Rectal smooth muscle tissue (tissue), 1 donor: ENCODE data around the gene VEPH1.

Source experiments
- H3K27ac ChIP-seq: one replicate; pipeline ENCODE4 v1.7.0; 2013; ENCODE audit warnings: low read depth, low read length, inconsistent platforms
- H3K27me3 ChIP-seq: one replicate; pipeline ENCODE4 v1.7.0; 2013; ENCODE audit warnings: low read length; ENCODE audit not compliant: control insufficient read depth, insufficient read depth
- H3K36me3 ChIP-seq: one replicate; pipeline ENCODE4 v1.7.0; 2013; ENCODE audit warnings: low read length; ENCODE audit not compliant: control insufficient read depth, insufficient read depth
- H3K4me1 ChIP-seq: one replicate; pipeline ENCODE4 v1.7.0; 2013; ENCODE audit warnings: low read length; ENCODE audit not compliant: control insufficient read depth, insufficient read depth
- H3K4me3 ChIP-seq: one replicate; pipeline ENCODE4 v1.7.0; 2013; ENCODE audit warnings: low read length
- H3K9ac ChIP-seq: one replicate; pipeline ENCODE4 v1.7.0; 2013; ENCODE audit warnings: low read length

The VEPH1 gene

GRCh38 chr3:157387708-157388435 is 115.3 kb downstream of the VEPH1 start:
- Histone ChIP-seq H3K36me3 (no peaks in the 10 kb centered on the region), H3K27me3 (no peaks in the 10 kb centered on the region), H3K27ac (no peak overlapping the region), H3K9ac (no peak overlapping the region), H3K4me3 (no peak overlapping the region), H3K4me1 (no peaks in the 10 kb centered on the region)

GRCh38 chr3:157384491-157384890 is 118.7 kb downstream of the VEPH1 start:
- no peaks in the 10 kb centered on the region for H3K36me3 ChIP-seq
- no peak overlapping the region for H3K9ac ChIP-seq
- H3K27ac ChIP-seq = no peak overlapping the region
- no peaks in the 10 kb centered on the region for H3K27me3 ChIP-seq
- H3K4me3 ChIP-seq = no peak overlapping the region
- no peaks in the 10 kb centered on the region for H3K4me1 ChIP-seq

- Histone ChIP-seq H3K9ac (no peak overlapping the region), H3K36me3 (no peaks in the 10 kb centered on the region), H3K4me1 (no peaks in the 10 kb centered on the region), H3K4me3 (no peak overlapping the region), H3K27ac (no peak overlapping the region), H3K27me3 (no peaks in the 10 kb centered on the region)
These were observed 119.2 kb downstream of the VEPH1 start for GRCh38 chr3:157384031-157384430.

- Histone ChIP-seq H3K9ac (no peak overlapping the region), H3K4me3 (no peak overlapping the region), H3K27me3 (no peaks in the 10 kb centered on the region), H3K27ac (no peak overlapping the region), H3K36me3 (no peaks in the 10 kb centered on the region), H3K4me1 (no peaks in the 10 kb centered on the region)
These were observed 121.6 kb downstream of the VEPH1 start for GRCh38 chr3:157381606-157382005.

- Histone ChIP-seq H3K27me3 (no peaks in the 10 kb centered on the region), H3K9ac (no peak overlapping the region), H3K4me1 (no peaks in the 10 kb centered on the region), H3K27ac (no peak overlapping the region), H3K4me3 (no peak overlapping the region), H3K36me3 (no peaks in the 10 kb centered on the region)
These were observed 123.6 kb downstream of the VEPH1 start for GRCh38 chr3:157379525-157380140.

- Histone ChIP-seq H3K36me3 (no peaks in the 10 kb centered on the region), H3K27ac (no peak overlapping the region), H3K27me3 (no peaks in the 10 kb centered on the region)
These were observed 126.5 kb downstream of the VEPH1 start for GRCh38 chr3:157376603-157377300.

GRCh38 chr3:157375342-157375986 is 127.8 kb downstream of the VEPH1 start:
- Histone ChIP-seq H3K36me3 (no peaks in the 10 kb centered on the region), H3K4me1 (no peaks in the 10 kb centered on the region), H3K4me3 (no peak overlapping the region), H3K9ac (no peak overlapping the region), H3K27me3 (no peaks in the 10 kb centered on the region), H3K27ac (no peak overlapping the region)

More at GRCh38 chr3:157376603-157377300, 126.5 kb downstream of the VEPH1 start:
- no peak overlapping the region for H3K9ac ChIP-seq
- H3K4me1 ChIP-seq = no peaks in the 10 kb centered on the region
- H3K4me3 ChIP-seq = no peak overlapping the region

GRCh38 chr3:157374933-157375332 is 128.3 kb downstream of the VEPH1 start:
- Histone ChIP-seq H3K27ac (no peak overlapping the region), H3K4me1 (no peaks in the 10 kb centered on the region), H3K4me3 (no peak overlapping the region), H3K36me3 (no peaks in the 10 kb centered on the region), H3K9ac (no peak overlapping the region), H3K27me3 (no peaks in the 10 kb centered on the region)

GRCh38 chr3:157373783-157374182 is 129.4 kb downstream of the VEPH1 start:
- H3K4me3 ChIP-seq = no peak overlapping the region
- no peak overlapping the region for H3K9ac ChIP-seq

GRCh38 chr3:157370867-157371266 is 132.3 kb downstream of the VEPH1 start:
- H3K27me3 ChIP-seq = no peaks in the 10 kb centered on the region
- no peak overlapping the region for H3K9ac ChIP-seq
- H3K36me3 ChIP-seq = no peaks in the 10 kb centered on the region
- no peaks in the 10 kb centered on the region for H3K4me1 ChIP-seq
- H3K27ac ChIP-seq = no peak overlapping the region
- H3K4me3 ChIP-seq = no peak overlapping the region

More at GRCh38 chr3:157373783-157374182, 129.4 kb downstream of the VEPH1 start:
- Histone ChIP-seq H3K36me3 (no peaks in the 10 kb centered on the region), H3K27me3 (no peaks in the 10 kb centered on the region), H3K27ac (no peak overlapping the region), H3K4me1 (no peaks in the 10 kb centered on the region)

GRCh38 chr3:157369727-157370421 is 133.3 kb downstream of the VEPH1 start:
- Histone ChIP-seq H3K9ac (no peak overlapping the region), H3K27ac (no peak overlapping the region), H3K27me3 (no peaks in the 10 kb centered on the region), H3K36me3 (no peaks in the 10 kb centered on the region), H3K4me3 (no peak overlapping the region), H3K4me1 (no peaks in the 10 kb centered on the region)

- H3K9ac ChIP-seq = no peak overlapping the region
- H3K27me3 ChIP-seq = no peaks in the 10 kb centered on the region
- no peak overlapping the region for H3K4me3 ChIP-seq
- no peaks in the 10 kb centered on the region for H3K36me3 ChIP-seq
- no peak overlapping the region for H3K27ac ChIP-seq
- no peaks in the 10 kb centered on the region for H3K4me1 ChIP-seq
These were observed 135.0 kb downstream of the VEPH1 start for GRCh38 chr3:157368171-157368570.
